ENCODE measurements around the gene MTG2. TPM values are rescaled to one million over a fixed set of nuclear protein-coding genes. Genes with fewer than 3 reads are reported as not detected.

Gene MTG2
- total and polyA plus RNA-seq, 2 of the 13 experiments (the other 11 are each of a cell fraction or from before 2014, with no cell fraction given), result 20.4 to 37.8 TPM

DNA sequence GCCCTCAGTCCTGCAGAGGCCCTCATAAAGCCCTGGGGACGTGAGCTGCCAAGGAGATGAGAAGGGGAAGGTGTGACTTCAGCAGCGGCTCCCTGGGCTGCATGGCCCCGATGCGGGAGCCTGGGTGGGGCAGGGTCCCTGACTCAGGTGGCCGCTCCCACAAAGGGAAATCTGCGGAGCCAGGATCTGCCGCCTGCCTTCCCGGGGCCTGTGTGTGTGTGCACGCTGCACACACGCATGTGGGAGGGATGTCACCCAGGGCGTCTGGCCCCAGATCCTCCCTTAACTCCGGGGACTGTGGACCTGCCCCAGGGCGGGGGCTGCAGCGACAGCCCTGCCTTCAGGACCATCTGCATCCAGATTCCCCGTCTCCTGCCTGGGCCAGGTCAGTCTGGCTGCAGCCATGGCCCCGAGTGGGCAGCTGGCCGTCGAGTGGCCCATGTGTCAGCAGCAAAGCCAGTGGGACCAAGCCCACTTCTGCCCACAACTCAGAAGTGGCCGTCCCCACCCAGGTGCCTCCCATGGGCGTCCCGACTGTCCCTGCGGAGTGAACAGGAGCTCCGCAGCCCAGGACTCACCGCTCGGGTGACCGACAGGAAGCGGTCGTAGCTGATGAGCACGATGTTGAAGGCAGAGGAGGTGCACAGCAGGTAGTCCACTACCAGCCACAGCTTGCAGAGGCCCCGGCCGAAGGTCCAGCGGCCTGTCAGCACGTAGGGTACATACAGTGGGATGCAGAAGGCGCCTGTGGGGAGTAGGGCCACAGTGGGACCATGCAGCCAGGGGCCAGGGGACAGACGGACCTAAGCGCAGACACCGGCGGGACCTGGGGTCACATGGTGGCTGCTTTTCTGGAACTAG is 35.3 kb downstream of the MTG2 start (continued):
- TF ChIP-seq, protein P1, sequence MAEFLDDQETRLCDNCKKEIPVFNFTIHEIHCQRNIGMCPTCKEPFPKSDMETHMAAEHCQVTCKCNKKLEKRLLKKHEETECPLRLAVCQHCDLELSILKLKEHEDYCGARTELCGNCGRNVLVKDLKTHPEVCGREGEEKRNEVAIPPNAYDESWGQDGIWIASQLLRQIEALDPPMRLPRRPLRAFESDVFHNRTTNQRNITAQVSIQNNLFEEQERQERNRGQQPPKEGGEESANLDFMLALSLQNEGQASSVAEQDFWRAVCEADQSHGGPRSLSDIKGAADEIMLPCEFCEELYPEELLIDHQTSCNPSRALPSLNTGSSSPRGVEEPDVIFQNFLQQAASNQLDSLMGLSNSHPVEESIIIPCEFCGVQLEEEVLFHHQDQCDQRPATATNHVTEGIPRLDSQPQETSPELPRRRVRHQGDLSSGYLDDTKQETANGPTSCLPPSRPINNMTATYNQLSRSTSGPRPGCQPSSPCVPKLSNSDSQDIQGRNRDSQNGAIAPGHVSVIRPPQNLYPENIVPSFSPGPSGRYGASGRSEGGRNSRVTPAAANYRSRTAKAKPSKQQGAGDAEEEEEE (CRISPR knock-in tag; IDR thresholded peaks at IDR 0.05; ENCODE audit: borderline replicate concordance), result no peak
- 0 out of 2 replicates have a peak, but pooled peaks have one; percentile 52 for TF ChIP-seq ZNF256 (CRISPR knock-in tag; conservative IDR thresholded peaks at IDR 0.05)
- TF ChIP-seq BCL6 (CRISPR knock-in tag; IDR thresholded peaks at IDR 0.05), result no peak
- no peak for TF ChIP-seq ZFP90 (CRISPR knock-in tag; IDR thresholded peaks at IDR 0.05; ENCODE audit: borderline replicate concordance)
- TF ChIP-seq ZNF83 (CRISPR knock-in tag; IDR thresholded peaks at IDR 0.05; ENCODE audit: borderline replicate concordance), result no peak
- TF ChIP-seq, protein P2, sequence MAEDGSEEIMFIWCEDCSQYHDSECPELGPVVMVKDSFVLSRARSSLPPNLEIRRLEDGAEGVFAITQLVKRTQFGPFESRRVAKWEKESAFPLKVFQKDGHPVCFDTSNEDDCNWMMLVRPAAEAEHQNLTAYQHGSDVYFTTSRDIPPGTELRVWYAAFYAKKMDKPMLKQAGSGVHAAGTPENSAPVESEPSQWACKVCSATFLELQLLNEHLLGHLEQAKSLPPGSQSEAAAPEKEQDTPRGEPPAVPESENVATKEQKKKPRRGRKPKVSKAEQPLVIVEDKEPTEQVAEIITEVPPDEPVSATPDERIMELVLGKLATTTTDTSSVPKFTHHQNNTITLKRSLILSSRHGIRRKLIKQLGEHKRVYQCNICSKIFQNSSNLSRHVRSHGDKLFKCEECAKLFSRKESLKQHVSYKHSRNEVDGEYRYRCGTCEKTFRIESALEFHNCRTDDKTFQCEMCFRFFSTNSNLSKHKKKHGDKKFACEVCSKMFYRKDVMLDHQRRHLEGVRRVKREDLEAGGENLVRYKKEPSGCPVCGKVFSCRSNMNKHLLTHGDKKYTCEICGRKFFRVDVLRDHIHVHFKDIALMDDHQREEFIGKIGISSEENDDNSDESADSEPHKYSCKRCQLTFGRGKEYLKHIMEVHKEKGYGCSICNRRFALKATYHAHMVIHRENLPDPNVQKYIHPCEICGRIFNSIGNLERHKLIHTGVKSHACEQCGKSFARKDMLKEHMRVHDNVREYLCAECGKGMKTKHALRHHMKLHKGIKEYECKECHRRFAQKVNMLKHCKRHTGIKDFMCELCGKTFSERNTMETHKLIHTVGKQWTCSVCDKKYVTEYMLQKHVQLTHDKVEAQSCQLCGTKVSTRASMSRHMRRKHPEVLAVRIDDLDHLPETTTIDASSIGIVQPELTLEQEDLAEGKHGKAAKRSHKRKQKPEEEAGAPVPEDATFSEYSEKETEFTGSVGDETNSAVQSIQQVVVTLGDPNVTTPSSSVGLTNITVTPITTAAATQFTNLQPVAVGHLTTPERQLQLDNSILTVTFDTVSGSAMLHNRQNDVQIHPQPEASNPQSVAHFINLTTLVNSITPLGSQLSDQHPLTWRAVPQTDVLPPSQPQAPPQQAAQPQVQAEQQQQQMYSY (CRISPR knock-in tag; IDR thresholded peaks at IDR 0.05), result no peak
- TF ChIP-seq, protein P3, sequence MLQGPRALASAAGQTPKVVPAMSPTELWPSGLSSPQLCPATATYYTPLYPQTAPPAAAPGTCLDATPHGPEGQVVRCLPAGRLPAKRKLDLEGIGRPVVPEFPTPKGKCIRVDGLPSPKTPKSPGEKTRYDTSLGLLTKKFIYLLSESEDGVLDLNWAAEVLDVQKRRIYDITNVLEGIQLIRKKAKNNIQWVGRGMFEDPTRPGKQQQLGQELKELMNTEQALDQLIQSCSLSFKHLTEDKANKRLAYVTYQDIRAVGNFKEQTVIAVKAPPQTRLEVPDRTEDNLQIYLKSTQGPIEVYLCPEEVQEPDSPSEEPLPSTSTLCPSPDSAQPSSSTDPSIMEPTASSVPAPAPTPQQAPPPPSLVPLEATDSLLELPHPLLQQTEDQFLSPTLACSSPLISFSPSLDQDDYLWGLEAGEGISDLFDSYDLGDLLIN (CRISPR knock-in tag; IDR thresholded peaks at IDR 0.05; ENCODE audit: borderline replicate concordance), result no peak
- TF ChIP-seq, protein P4, sequence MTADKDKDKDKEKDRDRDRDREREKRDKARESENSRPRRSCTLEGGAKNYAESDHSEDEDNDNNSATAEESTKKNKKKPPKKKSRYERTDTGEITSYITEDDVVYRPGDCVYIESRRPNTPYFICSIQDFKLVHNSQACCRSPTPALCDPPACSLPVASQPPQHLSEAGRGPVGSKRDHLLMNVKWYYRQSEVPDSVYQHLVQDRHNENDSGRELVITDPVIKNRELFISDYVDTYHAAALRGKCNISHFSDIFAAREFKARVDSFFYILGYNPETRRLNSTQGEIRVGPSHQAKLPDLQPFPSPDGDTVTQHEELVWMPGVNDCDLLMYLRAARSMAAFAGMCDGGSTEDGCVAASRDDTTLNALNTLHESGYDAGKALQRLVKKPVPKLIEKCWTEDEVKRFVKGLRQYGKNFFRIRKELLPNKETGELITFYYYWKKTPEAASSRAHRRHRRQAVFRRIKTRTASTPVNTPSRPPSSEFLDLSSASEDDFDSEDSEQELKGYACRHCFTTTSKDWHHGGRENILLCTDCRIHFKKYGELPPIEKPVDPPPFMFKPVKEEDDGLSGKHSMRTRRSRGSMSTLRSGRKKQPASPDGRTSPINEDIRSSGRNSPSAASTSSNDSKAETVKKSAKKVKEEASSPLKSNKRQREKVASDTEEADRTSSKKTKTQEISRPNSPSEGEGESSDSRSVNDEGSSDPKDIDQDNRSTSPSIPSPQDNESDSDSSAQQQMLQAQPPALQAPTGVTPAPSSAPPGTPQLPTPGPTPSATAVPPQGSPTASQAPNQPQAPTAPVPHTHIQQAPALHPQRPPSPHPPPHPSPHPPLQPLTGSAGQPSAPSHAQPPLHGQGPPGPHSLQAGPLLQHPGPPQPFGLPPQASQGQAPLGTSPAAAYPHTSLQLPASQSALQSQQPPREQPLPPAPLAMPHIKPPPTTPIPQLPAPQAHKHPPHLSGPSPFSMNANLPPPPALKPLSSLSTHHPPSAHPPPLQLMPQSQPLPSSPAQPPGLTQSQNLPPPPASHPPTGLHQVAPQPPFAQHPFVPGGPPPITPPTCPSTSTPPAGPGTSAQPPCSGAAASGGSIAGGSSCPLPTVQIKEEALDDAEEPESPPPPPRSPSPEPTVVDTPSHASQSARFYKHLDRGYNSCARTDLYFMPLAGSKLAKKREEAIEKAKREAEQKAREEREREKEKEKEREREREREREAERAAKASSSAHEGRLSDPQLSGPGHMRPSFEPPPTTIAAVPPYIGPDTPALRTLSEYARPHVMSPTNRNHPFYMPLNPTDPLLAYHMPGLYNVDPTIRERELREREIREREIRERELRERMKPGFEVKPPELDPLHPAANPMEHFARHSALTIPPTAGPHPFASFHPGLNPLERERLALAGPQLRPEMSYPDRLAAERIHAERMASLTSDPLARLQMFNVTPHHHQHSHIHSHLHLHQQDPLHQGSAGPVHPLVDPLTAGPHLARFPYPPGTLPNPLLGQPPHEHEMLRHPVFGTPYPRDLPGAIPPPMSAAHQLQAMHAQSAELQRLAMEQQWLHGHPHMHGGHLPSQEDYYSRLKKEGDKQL (CRISPR knock-in tag; IDR thresholded peaks at IDR 0.05; ENCODE audit: low read depth), result no peak
- TF ChIP-seq ZNF713 (CRISPR knock-in tag; IDR thresholded peaks at IDR 0.05), result no peak
- no peak for TF ChIP-seq RXRB (CRISPR knock-in tag; IDR thresholded peaks at IDR 0.05; ENCODE audit: borderline replicate concordance)

Data from HepG2 (cell line).